Neuron (in vitro differentiated cells): ENCODE data around the gene LRPAP1.

ENCODE experiments used
- H2AFZ ChIP-seq: one replicate; pipeline ENCODE4 v1.6.1; 2013; ENCODE audit warnings: low read depth, mild to moderate bottlenecking, inconsistent platforms, low read length, moderate library complexity
- H3K27me3 ChIP-seq: one replicate; pipeline ENCODE4 v1.6.1; 2013; ENCODE audit warnings: low read length; ENCODE audit not compliant: insufficient read depth
- H3K36me3 ChIP-seq: one replicate; pipeline ENCODE4 v1.6.1; 2013; ENCODE audit warnings: low read length; ENCODE audit not compliant: insufficient read depth
- H3K4me1 ChIP-seq: one replicate; pipeline ENCODE4 v1.6.1; 2013; ENCODE audit warnings: low read length; ENCODE audit not compliant: insufficient read depth
- H3K4me3 ChIP-seq: 2 replicates; pipeline ENCODE4 v1.5.1; 2013; ENCODE audit warnings: mild to moderate bottlenecking, low read length, moderate library complexity
- H3K9me3 ChIP-seq: one replicate; pipeline ENCODE4 v1.6.1; 2013; ENCODE audit warnings: low read length

Gene LRPAP1

GRCh38 chr4:3485011-3485791 is 47.0 kb downstream of the LRPAP1 start:
- H3K4me3 ChIP-seq, result no peak overlapping the region
- no peaks in the 10 kb centered on the region for H3K9me3 ChIP-seq
- peaks cover 46% of the 10 kb centered on the region for H3K4me1 ChIP-seq
- H3K36me3 ChIP-seq, result no peaks in the 10 kb centered on the region
- H2AFZ ChIP-seq, result no peak overlapping the region
- peaks cover 4% of the 10 kb centered on the region for H3K27me3 ChIP-seq

- no peaks in the 10 kb centered on the region for H3K36me3 ChIP-seq
- no peak overlapping the region for H2AFZ ChIP-seq
- H3K4me3 ChIP-seq, result no peak overlapping the region
- H3K4me1 ChIP-seq, result peaks cover 46% of the 10 kb centered on the region
- H3K9me3 ChIP-seq, result no peaks in the 10 kb centered on the region
- H3K27me3 ChIP-seq, result peaks cover 4% of the 10 kb centered on the region
Observed at GRCh38 chr4:3484057-3484973, 47.9 kb downstream of the LRPAP1 start.

DNA sequence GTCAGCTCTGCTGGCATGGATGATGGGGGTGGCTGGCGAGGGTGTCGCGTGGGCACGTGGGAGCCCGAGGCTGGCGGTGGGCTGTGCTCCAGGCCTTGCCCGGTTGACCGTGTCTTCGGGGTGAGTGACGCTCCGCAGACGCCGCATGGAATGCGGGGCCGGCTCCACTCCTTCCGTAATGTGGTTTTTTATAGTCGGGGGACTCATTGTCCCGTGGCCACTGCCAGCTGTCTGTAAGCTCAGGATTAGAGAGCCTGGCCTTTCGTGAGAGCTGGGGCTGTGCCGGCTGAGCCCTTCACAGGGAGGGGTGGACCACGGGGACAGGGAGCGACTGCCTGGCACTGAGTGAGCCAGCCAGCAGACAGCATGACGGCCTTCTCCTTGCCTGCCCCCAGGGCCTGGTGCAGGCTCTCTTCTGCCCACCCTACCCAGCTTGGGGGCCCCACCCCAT is 48.7 kb downstream of the LRPAP1 start:
- H3K9me3 ChIP-seq, result no peaks in the 10 kb centered on the region
- H3K4me1 ChIP-seq, result peaks cover 49% of the 10 kb centered on the region
- H3K27me3 ChIP-seq, result peaks cover 4% of the 10 kb centered on the region
- H3K4me3 ChIP-seq, result no peak overlapping the region
- H2AFZ ChIP-seq, result no peak overlapping the region
- H3K36me3 ChIP-seq, result no peaks in the 10 kb centered on the region

- H3K27me3 ChIP-seq, result peaks cover 4% of the 10 kb centered on the region
- no peak overlapping the region for H3K4me3 ChIP-seq
- no peaks in the 10 kb centered on the region for H3K36me3 ChIP-seq
- no peak overlapping the region for H2AFZ ChIP-seq
- peaks cover 57% of the 10 kb centered on the region for H3K4me1 ChIP-seq
- no peaks in the 10 kb centered on the region for H3K9me3 ChIP-seq
Observed at GRCh38 chr4:3482707-3483106, 49.5 kb downstream of the LRPAP1 start.

- Histone ChIP-seq H2AFZ (no peak overlapping the region), H3K9me3 (no peaks in the 10 kb centered on the region), H3K4me3 (no peak overlapping the region), H3K27me3 (peaks cover 4% of the 10 kb centered on the region), H3K36me3 (no peaks in the 10 kb centered on the region), H3K4me1 (peaks cover 54% of the 10 kb centered on the region)
Observed at GRCh38 chr4:3481783-3482393, 50.3 kb downstream of the LRPAP1 start.

GRCh38 chr4:3481113-3481531 is 51.1 kb downstream of the LRPAP1 start:
- no peaks in the 10 kb centered on the region for H3K36me3 ChIP-seq
- no peak overlapping the region for H2AFZ ChIP-seq
- no peak overlapping the region for H3K4me3 ChIP-seq
- no peaks in the 10 kb centered on the region for H3K9me3 ChIP-seq
- peaks cover 46% of the 10 kb centered on the region for H3K4me1 ChIP-seq
- H3K27me3 ChIP-seq, result peaks cover 4% of the 10 kb centered on the region

GRCh38 chr4:3480528-3481112 is 51.6 kb downstream of the LRPAP1 start:
- H3K4me3 ChIP-seq, result no peak overlapping the region
- no peaks in the 10 kb centered on the region for H3K9me3 ChIP-seq
- no peaks in the 10 kb centered on the region for H3K36me3 ChIP-seq
- H3K4me1 ChIP-seq, result peaks cover 41% of the 10 kb centered on the region
- H3K27me3 ChIP-seq, result peaks cover 4% of the 10 kb centered on the region
- H2AFZ ChIP-seq, result no peak overlapping the region

- Histone ChIP-seq H3K4me1 (peaks cover 34% of the 10 kb centered on the region), H3K4me3 (no peak overlapping the region), H3K27me3 (peaks cover under 1% of the 10 kb centered on the region), H2AFZ (no peak overlapping the region), H3K36me3 (no peaks in the 10 kb centered on the region), H3K9me3 (no peaks in the 10 kb centered on the region)
Observed at GRCh38 chr4:3479358-3480101, 52.7 kb downstream of the LRPAP1 start.

GRCh38 chr4:3478446-3479357 is 53.5 kb downstream of the LRPAP1 start:
- peaks cover 29% of the 10 kb centered on the region for H3K4me1 ChIP-seq
- H3K27me3 ChIP-seq, result no peaks in the 10 kb centered on the region
- no peaks in the 10 kb centered on the region for H3K9me3 ChIP-seq
- H2AFZ ChIP-seq, result no peak overlapping the region
- H3K4me3 ChIP-seq, result no peak overlapping the region
- H3K36me3 ChIP-seq, result no peaks in the 10 kb centered on the region

- H3K36me3 ChIP-seq, result no peaks in the 10 kb centered on the region
- no peaks in the 10 kb centered on the region for H3K9me3 ChIP-seq
- H3K4me3 ChIP-seq, result no peak overlapping the region
- peaks cover 29% of the 10 kb centered on the region for H3K4me1 ChIP-seq
- H3K27me3 ChIP-seq, result no peaks in the 10 kb centered on the region
- H2AFZ ChIP-seq, result no peak overlapping the region
Observed at GRCh38 chr4:3477750-3478430, 54.3 kb downstream of the LRPAP1 start.
